GM21526 (cell line): ENCODE measurements around the gene P3H4.

Experiments used
- ATAC-seq: cut with Tn5 transposase; IDR thresholded peaks from one replicate; pipeline ENCODE4 v1.9.1; 2021; ENCODE audit warnings: moderate library complexity; ENCODE audit not compliant: unreplicated experiment, low FRiP score

Gene P3H4

GRCh38 chr17:41822216-41823140 lies 10.7 kb upstream of the P3H4 start:
- ATAC-seq, result no peak

GRCh38 chr17:41821776-41822175 lies 10.0 kb upstream of the P3H4 start:
- no peak for ATAC-seq

- ATAC-seq, result no peak
These were observed 6.3 kb upstream of the P3H4 start for GRCh38 chr17:41818024-41818423.

- no peak for ATAC-seq
These were observed 5.0 kb upstream of the P3H4 start for GRCh38 chr17:41816637-41817320.

- no peak for ATAC-seq
These were observed 2.4 kb upstream of the P3H4 start for GRCh38 chr17:41814195-41814594.

GRCh38 chr17:41813699-41814124 lies 2.0 kb upstream of the P3H4 start:
- no peak for ATAC-seq

GRCh38 chr17:41813152-41813680 lies 1.5 kb upstream of the P3H4 start:
- no peak for ATAC-seq

GRCh38 chr17:41812381-41813151 lies 817 bp upstream of the P3H4 start, which contains the start of gene FKBP10:
FKBP10 (plus strand) TSS chr17:41813004; CDS start chr17:41813035, 31 bp downstream.
- no peak for ATAC-seq

- no peak for ATAC-seq
These were observed 845 bp downstream of the P3H4 start for GRCh38 chr17:41810659-41811548.

- ATAC-seq, result no peak
These were observed 4.9 kb downstream of the P3H4 start for GRCh38 chr17:41806685-41807445.

GRCh38 chr17:41803049-41804020 lies 8.4 kb downstream of the P3H4 start:
- ATAC-seq, result no peak

GRCh38 chr17:41801374-41802271 lies 10.1 kb downstream of the P3H4 start:
- ATAC-seq, result no peak

GRCh38 chr17:41800601-41801373 lies 11.0 kb downstream of the P3H4 start:
- ATAC-seq, result no peak

- ATAC-seq, result no peak
These were observed 12.4 kb downstream of the P3H4 start for GRCh38 chr17:41799366-41799765.

GRCh38 chr17:41797377-41797776 lies 14.4 kb downstream of the P3H4 start:
- no peak for ATAC-seq
